LHCN-M2 (cell line): ENCODE measurements around the gene GPAT3. TPM values are rescaled to one million over a fixed set of nuclear protein-coding genes. Genes with fewer than 3 reads are reported as not detected.
A peak's percentile ranks its signal among the peaks of the same experiment; 100 is the strongest.
"Not testable (repeated sequence)": the region's sequence is repeated elsewhere in the genome, so short reads cannot be mapped to it uniquely, and the experiment has no call there.

Source experiments
- DNase-seq: peaks from one replicate; pipeline ENCODE4 v3.0.0-alpha.2; 2012; ENCODE audit warnings: low read depth
- total RNA-seq: library from RNA; depleted of rRNA; stranded (reverse); fragments of >200 nt; gene quantifications from 2 replicates; pipeline ENCODE4 v1.2.3, GENCODE V29; 2014

GPAT3 gene
- total RNA-seq, 1 experiment from 2014 or later = 1.5 TPM

- no peak for DNase-seq
Observed at GRCh38 chr4:83603129-83603528, 67.2 kb downstream of the GPAT3 start.

- DNase-seq = no peak
Observed at GRCh38 chr4:83604321-83604720, 68.4 kb downstream of the GPAT3 start.

- no peak for DNase-seq
Observed at GRCh38 chr4:83605210-83605609, 69.3 kb downstream of the GPAT3 start.

GRCh38 chr4:83605744-83606172 lies 69.8 kb downstream of the GPAT3 start:
- DNase-seq = no peak

GRCh38 chr4:83606460-83606859 lies 70.6 kb downstream of the GPAT3 start:
- DNase-seq = no peak

GRCh38 chr4:83606898-83607297 lies 71.0 kb downstream of the GPAT3 start:
- no peak for DNase-seq

- DNase-seq = no peak
Observed at GRCh38 chr4:83609365-83609764, 73.5 kb downstream of the GPAT3 start.

- no peak for DNase-seq
Observed at GRCh38 chr4:83610729-83611128, 74.8 kb downstream of the GPAT3 start.

GRCh38 chr4:83613023-83613422 lies 77.1 kb downstream of the GPAT3 start:
- DNase-seq = no peak

- DNase-seq = no peak
Observed at GRCh38 chr4:83613994-83614393, 78.1 kb downstream of the GPAT3 start.

- DNase-seq = no peak
Observed at GRCh38 chr4:83616252-83616651, 80.3 kb downstream of the GPAT3 start.

GRCh38 chr4:83617371-83618035 lies 81.6 kb downstream of the GPAT3 start:
- no peak for DNase-seq

- DNase-seq = peak; percentile 70
Observed at GRCh38 chr4:83618431-83618830, 82.5 kb downstream of the GPAT3 start.

- DNase-seq = peak; percentile 41
Observed at GRCh38 chr4:83618991-83619645, 83.2 kb downstream of the GPAT3 start.

- not testable (repeated sequence) for DNase-seq
Observed at GRCh38 chr4:83622127-83622526, 86.2 kb downstream of the GPAT3 start.

- DNase-seq = no peak
Observed at GRCh38 chr4:83625821-83626220, 89.9 kb downstream of the GPAT3 start.

GRCh38 chr4:83626245-83626836 lies 90.4 kb downstream of the GPAT3 start:
- no peak for DNase-seq

GRCh38 chr4:83629945-83630721 lies 94.2 kb downstream of the GPAT3 start:
- peak; percentile 29 for DNase-seq

GRCh38 chr4:83631066-83631465 lies 95.2 kb downstream of the GPAT3 start:
- no peak for DNase-seq

- DNase-seq = no peak
Observed at GRCh38 chr4:83636930-83637329, 101.0 kb downstream of the GPAT3 start.

GRCh38 chr4:83639849-83640493 lies 104.1 kb downstream of the GPAT3 start:
- peak; percentile 64 for DNase-seq

GRCh38 chr4:83643036-83643435 lies 107.1 kb downstream of the GPAT3 start:
- DNase-seq = no peak
